Kidney (tissue), 14 donors: ENCODE data around the gene TAF4B. TPM values are rescaled to one million over a fixed set of nuclear protein-coding genes. Genes with fewer than 3 reads are reported as not detected.
A peak's percentile ranks its signal among the peaks of the same experiment; 100 is the strongest.
"Not testable (repeated sequence)": the region's sequence is repeated elsewhere in the genome, so short reads cannot be mapped to it uniquely, and the experiment has no call there.

Source experiments
- DNase-seq, 5 donors: peaks; one replicate each; pipeline ENCODE4 v3.0.0-alpha.2; 2013 to 2020
- FAIRE-seq: peaks from 2 replicates; lab custom pipeline; 2012; peaks lifted over from hg19 to GRCh38; lab: Jason Lieb, UNC
- H3K27ac ChIP-seq, 2 donors: one replicate each; pipeline ENCODE4 v1.7.0; 2013; ENCODE audit warnings: low read depth in 2 of 2, low read length in 2 of 2, inconsistent platforms in 1 of 2
- H3K27me3 ChIP-seq: one replicate; pipeline ENCODE4 v1.7.1; 2013; ENCODE audit warnings: low read length, inconsistent platforms; ENCODE audit not compliant: control insufficient read depth, insufficient read depth
- H3K36me3 ChIP-seq, 3 donors: one replicate each; pipeline versions ENCODE4 v1.7.0 to v1.7.1; 2013; ENCODE audit warnings: low read length in 3 of 3, control low read depth in 1 of 3, inconsistent platforms in 1 of 3; ENCODE audit not compliant: insufficient read depth in 3 of 3, control insufficient read depth in 2 of 3
- H3K4me1 ChIP-seq, 3 donors: one replicate each; pipeline versions ENCODE4 v1.7.0 to v1.7.1; 2013; ENCODE audit warnings: low read length in 3 of 3, inconsistent platforms in 1 of 3, low read depth in 1 of 3; ENCODE audit not compliant: control insufficient read depth in 2 of 3, insufficient read depth in 2 of 3
- H3K4me3 ChIP-seq, 3 donors: one replicate each; pipeline versions ENCODE4 v1.7.0 to v1.8.1; 2013; ENCODE audit warnings: low read length in 3 of 3, control low read depth in 1 of 3, inconsistent platforms in 1 of 3
- H3K9ac ChIP-seq, 3 donors: one replicate each; pipeline versions ENCODE4 v1.7.0 to v1.7.1; 2013; ENCODE audit warnings: low read length in 3 of 3, control low read depth in 1 of 3, inconsistent platforms in 1 of 3
- H3K9me3 ChIP-seq, 3 donors: one replicate each; pipeline versions ENCODE4 v1.7.0 to v1.7.1; 2013; ENCODE audit warnings: low read length in 3 of 3, control low read depth in 1 of 3, inconsistent platforms in 1 of 3; ENCODE audit not compliant: control insufficient read depth in 2 of 3, insufficient read depth in 1 of 3
- intact Hi-C: fragments of 100-400 bp; cut with DNase I; formaldehyde crosslinking; loops from one replicate; pipeline ENCODE4 v1.11.1; 2022
- polyA plus RNA-seq: library from polyadenylated mRNA; stranded (reverse); fragments of 350-450 nt; fragmentation: Illumina TruSeq; extraction: RNeasy Lipid Tissue Mini Kit (QIAGEN cat#74804); gene quantifications from one replicate; pipeline ENCODE4 v1.2.3, GENCODE V29; 2014; ENCODE audit warnings: low read depth, low replicate concordance; ENCODE audit not compliant: insufficient read depth
- total RNA-seq: library from RNA; stranded (reverse); fragmentation: NEBNext Ultra II Directional; extraction: Animal tissue kit (Norgen Biotek cat#: 25700); gene quantifications from one replicate; pipeline ENCODE4 v1.2.1, GENCODE V29; 2021
- TF ChIP-seq, protein P1 (sequence below): IDR thresholded peaks from 3 replicates; pipeline ENCODE4 v1.5.1; 2012; ENCODE audit warnings: mild to moderate bottlenecking, moderate library complexity, borderline replicate concordance; ENCODE audit not compliant: insufficient read depth; ENCODE audit errors: extremely low read depth
- donor health status: control.
- donor health status: control.
- donor health status: control.
- donor health status: control.
- donor health status: control.
- donor health status: DM: yes; HTN: yes; CAD: no.
- donor health status: Normal renal cell carcinoma (clear cell type).

Gene TAF4B
- total and polyA plus RNA-seq, 2 donors from 2014 or later: 1.7 to 4.9 TPM

DNA sequence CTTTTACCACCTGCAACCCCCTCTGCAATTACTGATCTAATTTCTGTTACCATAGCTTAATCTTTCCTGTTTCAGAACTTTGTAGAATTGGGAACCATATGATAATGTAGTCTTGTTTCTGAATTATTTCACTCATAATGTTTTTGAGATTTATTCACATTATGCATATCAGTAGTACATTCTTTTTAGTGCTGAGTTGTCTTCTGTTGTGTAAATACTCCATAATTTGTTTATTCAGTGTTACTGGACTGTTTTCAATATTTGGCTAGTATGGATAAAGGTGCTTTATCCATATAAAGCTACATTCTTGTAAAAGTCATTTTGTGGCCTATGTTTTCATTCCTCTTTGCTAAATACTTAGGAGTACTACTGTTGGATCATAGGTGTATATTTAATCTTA, 152.5 kb downstream of the TAF4B start:
- Histone ChIP-seq H3K27me3 (no peaks in the 10 kb centered on the region), H3K4me3 (no peak overlapping the region), H3K27ac (no peak overlapping the region), H3K36me3 (no peaks in the 10 kb centered on the region), H3K9me3 (no peaks in the 10 kb centered on the region), H3K9ac (no peak overlapping the region), H3K4me1 (no peaks in the 10 kb centered on the region)
- FAIRE-seq (no peak), DNase-seq (no peak)
- intact Hi-C loops: no loop called here
- TF ChIP-seq, protein P1, sequence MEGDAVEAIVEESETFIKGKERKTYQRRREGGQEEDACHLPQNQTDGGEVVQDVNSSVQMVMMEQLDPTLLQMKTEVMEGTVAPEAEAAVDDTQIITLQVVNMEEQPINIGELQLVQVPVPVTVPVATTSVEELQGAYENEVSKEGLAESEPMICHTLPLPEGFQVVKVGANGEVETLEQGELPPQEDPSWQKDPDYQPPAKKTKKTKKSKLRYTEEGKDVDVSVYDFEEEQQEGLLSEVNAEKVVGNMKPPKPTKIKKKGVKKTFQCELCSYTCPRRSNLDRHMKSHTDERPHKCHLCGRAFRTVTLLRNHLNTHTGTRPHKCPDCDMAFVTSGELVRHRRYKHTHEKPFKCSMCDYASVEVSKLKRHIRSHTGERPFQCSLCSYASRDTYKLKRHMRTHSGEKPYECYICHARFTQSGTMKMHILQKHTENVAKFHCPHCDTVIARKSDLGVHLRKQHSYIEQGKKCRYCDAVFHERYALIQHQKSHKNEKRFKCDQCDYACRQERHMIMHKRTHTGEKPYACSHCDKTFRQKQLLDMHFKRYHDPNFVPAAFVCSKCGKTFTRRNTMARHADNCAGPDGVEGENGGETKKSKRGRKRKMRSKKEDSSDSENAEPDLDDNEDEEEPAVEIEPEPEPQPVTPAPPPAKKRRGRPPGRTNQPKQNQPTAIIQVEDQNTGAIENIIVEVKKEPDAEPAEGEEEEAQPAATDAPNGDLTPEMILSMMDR: no peak

DNA sequence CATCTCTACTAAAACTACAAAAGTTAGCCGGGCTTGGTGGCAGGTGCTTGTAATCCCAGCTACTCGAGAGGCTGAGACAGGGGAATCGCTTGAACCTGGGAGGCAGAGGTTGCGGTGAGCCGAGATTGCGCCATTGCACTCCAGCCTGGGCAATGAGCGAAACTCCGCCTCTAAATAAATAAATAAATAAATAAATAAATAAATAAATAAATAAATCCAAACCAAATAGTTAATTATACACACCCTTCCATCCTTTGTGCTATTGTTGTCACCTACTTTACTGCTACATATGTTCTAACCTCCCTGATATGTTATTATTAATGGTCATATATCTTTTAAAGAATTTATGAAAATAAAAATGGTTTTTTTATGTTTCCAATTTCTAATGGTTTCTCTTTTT, 155.3 kb downstream of the TAF4B start:
- H3K27ac ChIP-seq, H3K4me1 ChIP-seq, H3K4me3 ChIP-seq, DNase-seq, FAIRE-seq, H3K36me3 ChIP-seq, H3K9ac ChIP-seq, H3K9me3 ChIP-seq, H3K27me3 ChIP-seq: not testable (repeated sequence)
- intact Hi-C loops: loop anchor here (5.0 kb wide), 1 partner anchor 266 kb away; no protein-coding TSS in a partner anchor

DNA sequence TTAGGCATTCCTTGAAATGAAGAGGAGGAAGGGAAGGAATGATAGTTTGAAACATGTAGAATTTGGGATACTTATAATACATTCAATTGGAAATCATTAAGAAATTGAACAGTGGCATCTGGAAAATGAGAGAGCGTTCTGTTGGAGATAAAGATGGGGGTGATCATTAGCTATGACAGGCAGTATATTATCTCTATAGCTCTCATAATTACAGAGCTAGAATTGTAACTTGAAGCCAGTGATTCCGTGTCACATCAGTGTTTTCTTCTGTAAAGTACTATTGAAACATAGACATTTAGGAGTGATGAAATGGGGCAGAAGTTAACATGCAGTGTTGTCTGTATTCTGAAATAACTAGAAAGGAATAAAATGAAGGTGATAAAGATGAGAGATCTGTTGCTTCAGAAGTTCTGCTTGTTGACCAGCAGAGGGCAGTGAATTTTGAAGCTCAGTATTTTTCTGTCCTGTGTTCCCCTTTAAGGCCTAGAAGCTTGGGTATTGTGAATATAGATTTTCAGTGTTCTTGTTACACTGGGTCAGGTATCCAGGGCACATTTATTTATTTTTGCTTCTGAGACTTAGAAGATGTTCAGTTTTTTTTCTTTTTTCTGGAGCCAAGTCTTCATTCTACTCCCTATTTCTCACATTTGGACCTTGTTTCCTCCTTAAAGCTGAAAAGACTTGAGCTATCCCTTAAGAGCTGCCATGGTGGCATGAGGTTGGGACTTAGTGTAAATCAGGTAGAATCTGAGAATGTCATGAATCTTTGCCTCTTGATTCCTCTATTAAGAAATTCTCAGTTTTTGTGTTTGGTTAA, 157.4 kb downstream of the TAF4B start:
- peaks cover 0 to 7% (median 4%) of the 10 kb centered on the region in 3 donors for H3K4me1 ChIP-seq
- FAIRE-seq: peak; percentile 61
- DNase-seq: peak in 2 of 5 donors; percentile 66 to 71
- intact Hi-C loops: loop anchor here (5.0 kb wide), 1 partner anchor 264 kb away; no protein-coding TSS in a partner anchor
- no peak overlapping the region for H3K27ac ChIP-seq
- H3K27me3 ChIP-seq: no peaks in the 10 kb centered on the region
- H3K36me3 ChIP-seq: no peaks in the 10 kb centered on the region
- H3K4me3 ChIP-seq: no peak overlapping the region
- no peaks in the 10 kb centered on the region for H3K9me3 ChIP-seq
- H3K9ac ChIP-seq: no peak overlapping the region
- TF ChIP-seq, protein P1: peak; percentile 70

DNA sequence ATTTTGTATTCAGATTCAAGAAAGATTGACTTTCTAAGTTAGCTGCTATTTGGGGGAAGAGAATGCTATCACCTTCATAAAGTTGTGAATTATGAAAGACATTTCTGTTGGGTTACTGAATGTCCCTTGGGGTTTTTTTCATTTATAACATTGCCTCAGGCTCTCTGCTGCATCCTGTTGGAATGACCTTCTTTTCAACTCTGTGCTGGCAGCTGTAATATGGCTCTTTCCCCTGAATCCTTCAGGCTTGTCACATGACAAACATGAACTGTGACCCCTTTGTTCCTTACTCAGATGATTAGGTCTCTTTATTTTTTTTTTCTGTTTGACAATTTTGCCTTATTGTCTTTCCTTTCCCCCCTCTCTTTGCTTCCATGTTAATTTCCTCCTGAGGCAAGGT, 159.8 kb downstream of the TAF4B start:
- no peak for FAIRE-seq
- H3K36me3 ChIP-seq: no peaks in the 10 kb centered on the region
- H3K4me1 ChIP-seq: peaks cover 0 to 7% (median 4%) of the 10 kb centered on the region in 3 donors
- H3K9me3 ChIP-seq: no peaks in the 10 kb centered on the region
- no peak overlapping the region for H3K4me3 ChIP-seq
- H3K9ac ChIP-seq: no peak overlapping the region
- DNase-seq: peak in 3 of 5 donors; percentile 31 to 90 (median 83)
- peak overlapping the region in 1 of 2 donors; percentile 17 for H3K27ac ChIP-seq
- no peaks in the 10 kb centered on the region for H3K27me3 ChIP-seq
- TF ChIP-seq, protein P1: no peak
- intact Hi-C loops: no loop called here
